ENCODE data around the gene KISS1R.
"Not testable (repeated sequence)": the region's sequence is repeated elsewhere in the genome, so short reads cannot be mapped to it uniquely, and the experiment has no call there.

KISS1R gene

GRCh38 chr19:956766-957440 lies 39.8 kb downstream of the KISS1R start:
- H3K27ac ChIP-seq (ENCODE audit: low read length), result no peak overlapping the region
- H3K4me3 ChIP-seq (ENCODE audit: low read length), result no peak overlapping the region
- peaks cover 8% of the 10 kb centered on the region; the same call in 1 of the 2 replicates for H3K36me3 ChIP-seq (ENCODE audit: insufficient read depth, low read depth, low read length)
- H3K9ac ChIP-seq (ENCODE audit: low read depth, low read length), result no peak overlapping the region
- H3K4me1 ChIP-seq (ENCODE audit: insufficient read depth, low read length), result peaks cover 17% of the 10 kb centered on the region; the same call in 1 of the 2 replicates
- H3K9me3 ChIP-seq (ENCODE audit: insufficient read depth, low read depth, low read length), result no peaks in the 10 kb centered on the region
- H3K27me3 ChIP-seq (ENCODE audit: insufficient read depth, low read length), result no peaks in the 10 kb centered on the region

GRCh38 chr19:957578-957977 lies 40.4 kb downstream of the KISS1R start:
- H3K4me3 ChIP-seq (ENCODE audit: low read length); H3K9me3 ChIP-seq (ENCODE audit: insufficient read depth, low read depth, low read length); H3K27ac ChIP-seq (ENCODE audit: low read length); H3K27me3 ChIP-seq (ENCODE audit: insufficient read depth, low read length); H3K36me3 ChIP-seq (ENCODE audit: insufficient read depth, low read depth, low read length); H3K9ac ChIP-seq (ENCODE audit: low read depth, low read length): not testable (repeated sequence)
- peaks cover 16% of the 10 kb centered on the region; the same call in 1 of the 2 replicates for H3K4me1 ChIP-seq (ENCODE audit: insufficient read depth, low read length)

GRCh38 chr19:958967-959855 lies 42.1 kb downstream of the KISS1R start:
- Histone ChIP-seq H3K4me3 (ENCODE audit: low read length) (no peak overlapping the region), H3K4me1 (ENCODE audit: insufficient read depth, low read length) (peaks cover 14% of the 10 kb centered on the region; the same call in 1 of the 2 replicates), H3K27me3 (ENCODE audit: insufficient read depth, low read length) (no peaks in the 10 kb centered on the region), H3K36me3 (ENCODE audit: insufficient read depth, low read depth, low read length) (peaks cover 12% of the 10 kb centered on the region), H3K27ac (ENCODE audit: low read length) (no peak overlapping the region), H3K9ac (ENCODE audit: low read depth, low read length) (no peak overlapping the region), H3K9me3 (ENCODE audit: insufficient read depth, low read depth, low read length) (no peaks in the 10 kb centered on the region)

DNA sequence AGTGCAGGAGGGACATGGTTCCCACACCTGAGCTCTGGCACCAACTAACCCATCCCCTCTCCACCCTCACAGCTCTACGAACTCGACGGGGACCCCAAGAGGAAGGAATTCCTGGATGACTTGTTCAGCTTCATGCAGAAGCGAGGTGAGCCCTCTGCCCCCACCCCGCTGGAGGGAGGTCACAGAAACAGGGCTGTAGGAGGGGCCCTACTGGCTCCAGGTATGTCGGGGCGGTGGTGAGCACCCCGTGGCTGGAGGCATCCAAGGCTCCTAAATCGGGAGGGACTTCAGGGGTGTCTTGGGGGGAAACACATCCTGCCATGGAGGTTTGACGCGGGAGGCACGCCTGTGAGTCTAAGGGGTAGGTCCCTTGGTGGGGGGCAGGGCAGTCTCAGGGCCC lies 42.9 kb downstream of the KISS1R start:
- peaks cover 11% of the 10 kb centered on the region; the same call in 1 of the 2 replicates for H3K4me1 ChIP-seq (ENCODE audit: insufficient read depth, low read length)
- no peak overlapping the region for H3K9ac ChIP-seq (ENCODE audit: low read depth, low read length)

DNA sequence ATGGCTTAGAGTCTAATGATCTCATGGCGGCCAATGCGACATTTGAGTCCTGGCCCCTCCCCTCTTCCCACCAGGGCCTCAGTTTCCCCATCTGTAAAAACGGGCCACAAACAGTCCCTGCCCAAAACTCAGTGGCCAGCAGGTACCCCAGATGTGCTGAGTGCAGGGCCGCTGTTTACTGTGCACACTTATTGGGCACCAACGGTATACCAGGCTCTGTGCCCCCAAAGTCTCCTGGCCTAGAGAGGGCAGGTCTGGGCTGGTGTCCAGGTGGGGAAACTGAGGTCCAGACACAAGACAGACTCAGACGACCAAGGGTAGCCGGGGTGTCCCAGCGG lies 43.4 kb downstream of the KISS1R start:
- Histone ChIP-seq H3K27me3 (ENCODE audit: insufficient read depth, low read length) (no peaks in the 10 kb centered on the region), H3K27ac (ENCODE audit: low read length) (no peak overlapping the region), H3K4me3 (ENCODE audit: low read length) (no peak overlapping the region), H3K4me1 (ENCODE audit: insufficient read depth, low read length) (peaks cover 11% of the 10 kb centered on the region; the same call in 1 of the 2 replicates), H3K9ac (ENCODE audit: low read depth, low read length) (no peak overlapping the region), H3K9me3 (ENCODE audit: insufficient read depth, low read depth, low read length) (no peaks in the 10 kb centered on the region), H3K36me3 (ENCODE audit: insufficient read depth, low read depth, low read length) (peaks cover 26% of the 10 kb centered on the region)

More for the DNA sequence above, 42.9 kb downstream of the KISS1R start:
- no peak overlapping the region for H3K4me3 ChIP-seq (ENCODE audit: low read length)
- no peaks in the 10 kb centered on the region for H3K27me3 ChIP-seq (ENCODE audit: insufficient read depth, low read length)
- no peaks in the 10 kb centered on the region for H3K9me3 ChIP-seq (ENCODE audit: insufficient read depth, low read depth, low read length)
- H3K27ac ChIP-seq (ENCODE audit: low read length), result no peak overlapping the region
- H3K36me3 ChIP-seq (ENCODE audit: insufficient read depth, low read depth, low read length), result peaks cover 20% of the 10 kb centered on the region

DNA sequence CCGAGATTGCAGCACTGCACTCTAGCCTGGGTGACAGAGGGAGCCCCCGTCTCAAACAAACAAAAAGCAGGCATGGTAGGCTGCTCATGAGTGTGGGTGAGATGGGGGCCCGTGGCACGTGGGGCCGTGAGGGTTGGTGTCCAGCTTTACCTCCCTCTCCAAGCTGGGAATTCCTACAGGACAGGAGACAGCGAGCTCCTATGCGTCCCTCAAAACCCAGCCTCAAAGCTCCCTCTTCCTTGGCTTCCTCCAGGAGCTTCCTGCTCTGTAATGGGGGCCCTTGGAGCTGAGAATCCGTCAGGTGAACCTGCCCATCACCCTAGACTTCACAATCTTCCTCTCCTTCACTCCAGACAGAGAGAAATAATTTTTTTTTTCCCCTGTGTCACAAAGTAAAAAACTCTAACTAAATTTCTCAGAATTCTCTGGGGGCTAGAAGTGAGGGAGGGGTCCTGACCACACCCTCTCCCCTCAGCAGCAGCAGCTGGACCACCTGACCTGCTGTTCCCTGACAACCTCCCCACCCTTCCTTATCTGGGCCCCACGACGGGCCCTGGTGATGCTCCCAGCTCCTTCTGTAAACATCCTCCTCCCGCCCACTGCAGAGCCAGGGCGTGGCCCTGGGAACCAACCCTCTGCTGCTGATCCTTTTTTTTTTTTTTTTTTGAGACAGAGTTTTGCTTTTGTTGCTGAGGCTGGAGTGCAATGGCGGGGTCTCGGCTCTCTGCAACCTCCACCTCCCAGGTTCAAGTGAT lies 44.9 kb downstream of the KISS1R start:
- H3K27me3 ChIP-seq (ENCODE audit: insufficient read depth, low read length), result no peaks in the 10 kb centered on the region
- no peak overlapping the region for H3K27ac ChIP-seq (ENCODE audit: low read length)
- no peak overlapping the region for H3K9ac ChIP-seq (ENCODE audit: low read depth, low read length)
- peaks cover 34% of the 10 kb centered on the region for H3K36me3 ChIP-seq (ENCODE audit: insufficient read depth, low read depth, low read length)
- H3K4me3 ChIP-seq (ENCODE audit: low read length), result no peak overlapping the region
- 0 out of 2 replicates have a peak, but pooled peaks cover 3% of the 10 kb centered on the region for H3K9me3 ChIP-seq (ENCODE audit: insufficient read depth, low read depth, low read length)
- peaks cover 4% of the 10 kb centered on the region; the same call in 1 of the 2 replicates for H3K4me1 ChIP-seq (ENCODE audit: insufficient read depth, low read length)

DNA sequence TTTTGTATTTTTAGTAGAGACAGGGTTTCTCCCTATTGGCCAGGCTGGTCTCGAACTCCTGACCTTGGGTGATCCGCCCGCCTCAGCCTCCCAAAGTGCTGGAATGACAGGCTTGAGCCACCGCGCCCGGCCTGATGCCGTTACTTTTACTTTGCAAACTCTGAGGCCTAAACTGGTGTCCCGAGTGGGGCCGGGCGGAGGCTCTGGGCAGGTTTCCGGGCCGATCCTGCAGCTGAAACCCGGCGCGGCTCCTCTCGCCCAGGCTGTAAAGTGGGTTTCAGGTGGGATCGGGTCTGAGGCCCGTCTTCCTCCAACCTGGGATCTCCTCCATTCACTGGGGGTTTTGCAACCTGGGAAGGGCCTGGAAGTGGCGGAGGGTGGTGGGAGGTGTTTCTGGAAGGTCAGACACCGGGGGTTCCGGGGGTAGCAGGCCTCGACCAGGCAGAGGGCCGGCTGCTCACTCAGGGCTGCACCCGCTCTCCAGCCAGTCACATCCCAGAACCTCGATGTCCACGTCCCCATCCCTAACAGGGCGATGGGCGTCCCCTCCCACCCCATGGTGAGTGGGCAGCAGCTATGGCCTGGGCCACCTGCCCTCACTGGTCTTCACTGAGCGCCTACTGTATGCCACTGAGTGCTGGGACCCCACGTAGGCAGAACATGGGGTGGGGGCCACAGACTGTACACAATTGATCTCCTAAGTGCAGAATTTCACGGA lies 45.7 kb downstream of the KISS1R start:
- H3K9me3 ChIP-seq (ENCODE audit: insufficient read depth, low read depth, low read length), result 0 out of 2 replicates have a peak, but pooled peaks cover 3% of the 10 kb centered on the region
- H3K27ac ChIP-seq (ENCODE audit: low read length), result no peak overlapping the region
- H3K36me3 ChIP-seq (ENCODE audit: insufficient read depth, low read depth, low read length), result peaks cover 39% of the 10 kb centered on the region
- H3K9ac ChIP-seq (ENCODE audit: low read depth, low read length), result no peak overlapping the region
- H3K27me3 ChIP-seq (ENCODE audit: insufficient read depth, low read length), result no peaks in the 10 kb centered on the region
- H3K4me1 ChIP-seq (ENCODE audit: insufficient read depth, low read length), result peaks cover 4% of the 10 kb centered on the region; the same call in 1 of the 2 replicates
- no peak overlapping the region for H3K4me3 ChIP-seq (ENCODE audit: low read length)

DNA sequence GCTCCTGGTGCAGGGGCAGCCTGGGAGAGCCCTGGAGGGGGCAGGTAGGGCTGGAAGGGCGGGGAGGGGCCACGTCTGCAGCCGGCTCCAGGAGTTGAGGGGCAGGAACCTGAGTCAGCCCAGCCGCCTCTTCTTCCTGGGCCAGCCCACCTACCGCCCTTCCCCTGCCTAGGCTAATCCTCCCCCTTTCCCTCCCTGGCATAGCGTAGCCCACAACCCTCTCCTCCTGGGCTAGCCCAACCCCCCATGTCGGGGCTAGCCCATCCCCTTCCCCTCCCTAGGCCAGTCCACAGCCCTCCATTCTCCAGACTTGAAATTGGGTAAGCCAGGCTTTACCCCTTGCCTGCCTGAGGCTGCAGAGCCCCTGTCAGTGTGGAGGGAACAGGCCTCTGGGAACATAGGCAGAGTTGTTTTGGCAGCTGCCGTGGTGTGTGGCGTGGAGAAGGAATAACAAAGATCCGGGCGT lies 46.4 kb downstream of the KISS1R start:
- Histone ChIP-seq H3K9ac (ENCODE audit: low read depth, low read length) (no peak overlapping the region), H3K27me3 (ENCODE audit: insufficient read depth, low read length) (no peaks in the 10 kb centered on the region), H3K4me3 (ENCODE audit: low read length) (no peak overlapping the region), H3K9me3 (ENCODE audit: insufficient read depth, low read depth, low read length) (0 out of 2 replicates have a peak, but pooled peaks cover 3% of the 10 kb centered on the region), H3K27ac (ENCODE audit: low read length) (no peak overlapping the region), H3K4me1 (ENCODE audit: insufficient read depth, low read length) (peaks cover 4% of the 10 kb centered on the region; the same call in 1 of the 2 replicates), H3K36me3 (ENCODE audit: insufficient read depth, low read depth, low read length) (peaks cover 43% of the 10 kb centered on the region)

- Histone ChIP-seq H3K4me3 (ENCODE audit: low read length) (no peak overlapping the region), H3K27me3 (ENCODE audit: insufficient read depth, low read length) (no peaks in the 10 kb centered on the region), H3K27ac (ENCODE audit: low read length) (no peak overlapping the region), H3K4me1 (ENCODE audit: insufficient read depth, low read length) (peaks cover 4% of the 10 kb centered on the region; the same call in 1 of the 2 replicates), H3K36me3 (ENCODE audit: insufficient read depth, low read depth, low read length) (peaks cover 45% of the 10 kb centered on the region), H3K9me3 (ENCODE audit: insufficient read depth, low read depth, low read length) (0 out of 2 replicates have a peak, but pooled peaks cover 3% of the 10 kb centered on the region), H3K9ac (ENCODE audit: low read depth, low read length) (no peak overlapping the region)
Measured at GRCh38 chr19:964116-964520, 47.0 kb downstream of the KISS1R start.

DNA sequence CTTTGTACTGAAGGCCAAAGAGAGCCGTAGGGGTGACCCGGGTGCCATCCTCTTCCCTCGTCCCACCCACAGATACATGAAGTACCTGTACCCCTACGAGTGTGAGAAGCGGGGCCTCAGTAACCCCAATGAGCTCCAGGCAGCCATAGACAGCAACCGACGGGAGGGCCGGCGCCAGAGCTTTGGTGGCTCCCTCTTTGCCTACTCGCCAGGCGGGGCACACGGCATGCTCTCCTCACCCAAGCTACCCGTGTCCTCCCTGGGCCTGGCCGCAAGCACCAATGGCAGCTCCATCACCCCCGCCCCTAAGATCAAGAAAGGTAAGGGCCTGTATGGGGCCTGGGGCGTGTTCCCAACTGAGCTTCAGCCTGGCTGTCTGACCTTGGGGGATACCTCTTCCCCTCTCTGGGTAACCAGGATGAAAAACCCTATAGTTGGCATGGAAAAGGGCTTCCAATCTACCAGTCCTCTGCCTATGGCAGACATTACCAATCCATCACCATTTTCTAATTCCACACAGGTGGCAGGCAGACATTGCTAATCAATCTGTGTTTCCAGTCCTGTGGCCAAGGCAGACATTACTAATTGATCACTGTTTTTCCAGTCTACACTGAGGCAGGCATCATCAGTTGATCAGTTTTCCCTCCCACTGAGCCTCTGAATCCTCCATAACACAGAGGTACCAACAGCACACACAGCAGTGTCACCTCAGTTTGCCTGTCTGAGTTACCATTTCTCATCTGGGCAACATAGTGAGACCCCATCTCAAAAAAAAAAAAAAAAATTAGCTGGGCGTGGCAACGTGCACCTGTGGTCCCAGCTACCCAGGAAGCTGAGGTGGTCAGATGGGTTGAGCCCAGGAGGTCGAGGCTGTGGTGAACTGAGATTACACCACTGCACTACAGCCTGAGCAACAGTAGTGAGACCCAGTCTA lies 47.9 kb downstream of the KISS1R start:
- H3K4me3 ChIP-seq (ENCODE audit: low read length), result no peak overlapping the region
- peaks cover 4% of the 10 kb centered on the region; the same call in 1 of the 2 replicates for H3K4me1 ChIP-seq (ENCODE audit: insufficient read depth, low read length)
- no peak overlapping the region for H3K9ac ChIP-seq (ENCODE audit: low read depth, low read length)
- H3K36me3 ChIP-seq (ENCODE audit: insufficient read depth, low read depth, low read length), result peaks cover 48% of the 10 kb centered on the region
- H3K9me3 ChIP-seq (ENCODE audit: insufficient read depth, low read depth, low read length), result peaks cover 3% of the 10 kb centered on the region; the same call in 1 of the 2 replicates
- no peaks in the 10 kb centered on the region for H3K27me3 ChIP-seq (ENCODE audit: insufficient read depth, low read length)
- H3K27ac ChIP-seq (ENCODE audit: low read length), result no peak overlapping the region
